HG03558 (cell line): ENCODE measurements around the gene AVL9.
A peak's percentile ranks its signal among the peaks of the same experiment; 100 is the strongest.
"Not testable (repeated sequence)": the region's sequence is repeated elsewhere in the genome, so short reads cannot be mapped to it uniquely, and the experiment has no call there.

Experiments used
- ATAC-seq: cut with Tn5 transposase; IDR thresholded peaks from one replicate; pipeline ENCODE4 v1.9.1; 2021; ENCODE audit warnings: moderate number of reproducible peaks; ENCODE audit not compliant: unreplicated experiment; ENCODE audit errors: extremely low read depth

Gene AVL9

DNA sequence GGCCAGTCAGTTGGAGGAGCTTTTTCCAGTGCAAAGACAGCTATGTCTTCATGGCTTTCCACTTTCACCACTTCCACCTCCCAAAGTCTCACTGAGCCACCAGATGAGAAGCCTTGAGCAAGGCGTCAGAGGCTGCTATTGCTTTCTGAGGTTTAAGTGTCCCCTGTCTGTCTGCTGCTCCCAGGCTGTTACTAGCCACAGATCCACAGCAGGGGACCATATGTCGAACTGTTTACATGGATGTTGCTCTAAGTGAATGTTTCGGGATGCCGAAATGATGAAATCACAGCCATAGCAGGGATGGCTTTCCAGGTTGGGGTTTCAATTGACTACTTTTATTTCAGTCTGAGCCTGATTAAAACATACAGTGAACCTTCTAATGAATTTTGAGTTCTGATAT is 88.5 kb downstream of the AVL9 start:
- no peak for ATAC-seq

DNA sequence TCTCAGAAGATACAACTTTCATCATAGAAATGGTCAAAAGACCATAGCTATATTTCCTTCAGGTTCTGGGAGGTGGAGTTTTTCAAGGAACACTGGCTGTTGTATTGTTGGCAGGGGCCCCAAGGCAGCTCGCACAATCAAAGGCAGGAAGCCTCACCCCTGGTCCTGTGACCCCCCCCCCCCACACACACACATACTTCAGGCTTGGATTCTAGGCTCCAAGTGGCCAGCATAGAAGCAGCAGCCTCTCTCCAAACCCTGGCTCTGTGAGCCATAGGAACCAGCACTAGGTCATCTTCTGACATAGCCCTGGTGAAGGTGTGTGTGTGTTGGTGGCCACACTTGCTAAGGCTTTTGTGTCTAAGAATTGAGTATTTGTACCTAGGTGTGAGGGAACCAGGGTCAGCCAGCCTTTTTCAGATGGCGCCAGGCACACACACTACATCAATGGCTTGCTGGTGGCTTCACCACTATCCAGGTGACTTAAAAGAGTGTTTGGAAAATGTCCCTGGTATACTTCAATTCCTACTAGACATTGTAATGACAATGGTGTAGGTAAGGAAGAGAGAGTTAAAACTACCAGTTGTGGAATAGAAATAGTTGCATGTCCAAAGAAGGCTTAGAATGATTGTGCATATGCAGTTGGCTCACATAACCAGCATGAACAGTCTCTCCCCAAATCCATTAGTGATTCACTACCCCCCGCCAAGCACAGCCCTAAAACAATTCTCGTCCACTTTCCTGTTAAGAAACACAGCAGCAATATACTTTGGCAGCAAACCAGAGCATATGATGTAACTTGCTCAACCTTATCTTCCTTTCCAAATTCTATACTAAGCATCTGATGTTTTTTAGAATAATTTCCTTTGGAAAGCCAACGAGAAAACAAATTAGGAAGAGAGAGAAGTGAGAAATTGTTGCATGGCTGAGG is 91.3 kb downstream of the AVL9 start:
- ATAC-seq = no peak

DNA sequence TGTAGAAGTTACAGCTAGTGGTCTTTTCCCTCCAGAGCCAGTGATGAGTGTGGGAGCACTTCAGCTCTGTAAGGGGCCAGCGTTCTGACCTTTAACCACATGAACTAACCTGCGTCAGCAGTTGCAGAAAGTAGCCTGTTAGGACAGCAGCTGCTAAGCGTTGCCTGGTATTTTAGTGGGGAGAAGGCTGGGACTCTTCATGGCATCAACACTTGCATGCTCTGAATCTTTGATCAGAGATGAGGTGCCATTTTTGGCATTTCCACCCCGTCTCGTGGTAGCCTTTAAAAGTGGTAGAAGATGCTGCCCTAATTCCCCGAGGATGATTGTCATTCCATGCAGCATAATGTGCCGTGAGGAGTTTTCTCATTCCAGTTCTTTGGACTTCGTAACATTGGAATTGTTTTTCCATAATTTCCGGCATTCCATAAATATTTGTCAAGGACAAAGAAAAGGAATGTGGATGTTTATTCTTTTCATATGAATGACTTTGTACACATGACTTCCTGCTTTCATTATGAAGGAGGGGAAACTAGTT is 92.2 kb downstream of the AVL9 start:
- ATAC-seq = no peak

DNA sequence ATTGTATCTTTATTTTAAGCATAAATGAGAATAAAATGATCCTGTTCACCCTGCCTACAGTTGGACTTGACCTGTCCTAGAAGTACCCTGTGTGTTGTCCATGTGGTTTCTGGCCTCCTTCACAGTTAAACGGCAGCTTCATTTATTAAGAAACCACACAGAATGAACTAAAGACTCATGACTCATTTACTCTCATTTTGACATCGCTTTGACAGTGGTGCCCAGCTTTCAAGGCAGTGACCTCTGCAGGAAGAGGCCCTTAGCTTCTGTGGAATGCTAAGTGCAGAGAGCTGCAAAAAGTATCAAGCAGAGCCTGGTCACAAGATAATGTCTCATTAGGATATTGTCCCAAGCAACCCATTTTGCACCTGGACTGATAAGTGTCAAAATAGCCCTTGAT is 93.4 kb downstream of the AVL9 start:
- peak; percentile 74 for ATAC-seq

DNA sequence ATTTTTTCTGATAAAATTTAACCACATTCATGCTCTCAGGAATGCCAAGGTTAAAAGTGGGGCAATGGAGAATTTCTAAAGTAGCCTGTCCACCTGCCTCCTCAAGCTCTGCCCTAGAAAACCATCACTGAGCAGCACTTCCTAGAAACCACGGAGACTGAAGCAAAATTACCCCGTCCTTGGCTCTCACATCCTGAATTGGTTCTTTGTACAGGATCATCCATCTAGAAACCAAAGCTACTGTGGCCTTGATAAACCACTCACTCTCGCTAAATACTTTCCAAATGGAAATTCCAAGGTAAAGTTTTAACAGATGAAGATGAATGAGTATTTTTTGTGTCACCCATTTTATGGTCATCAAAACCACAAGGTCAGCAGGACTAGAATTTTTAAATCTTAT is 96.6 kb downstream of the AVL9 start:
- no peak for ATAC-seq

DNA sequence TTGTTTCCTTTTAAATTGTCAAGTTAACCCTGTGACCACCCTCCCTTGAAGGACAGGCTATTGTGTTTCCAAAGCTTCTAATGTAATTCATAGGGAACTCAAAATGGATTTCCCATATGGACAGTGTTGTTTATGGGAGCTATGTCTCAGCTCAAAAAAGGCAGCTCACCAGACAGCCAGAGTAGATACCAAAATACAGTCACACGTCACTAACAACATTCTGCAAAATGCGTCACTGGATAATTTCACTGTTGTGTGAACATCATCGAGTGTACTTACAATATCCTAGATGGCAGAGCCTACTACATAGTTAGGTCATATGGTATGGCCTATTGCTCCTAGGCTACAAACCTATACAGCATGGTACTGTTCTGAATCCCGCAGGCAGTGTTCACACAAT is 97.4 kb downstream of the AVL9 start:
- ATAC-seq = no peak

DNA sequence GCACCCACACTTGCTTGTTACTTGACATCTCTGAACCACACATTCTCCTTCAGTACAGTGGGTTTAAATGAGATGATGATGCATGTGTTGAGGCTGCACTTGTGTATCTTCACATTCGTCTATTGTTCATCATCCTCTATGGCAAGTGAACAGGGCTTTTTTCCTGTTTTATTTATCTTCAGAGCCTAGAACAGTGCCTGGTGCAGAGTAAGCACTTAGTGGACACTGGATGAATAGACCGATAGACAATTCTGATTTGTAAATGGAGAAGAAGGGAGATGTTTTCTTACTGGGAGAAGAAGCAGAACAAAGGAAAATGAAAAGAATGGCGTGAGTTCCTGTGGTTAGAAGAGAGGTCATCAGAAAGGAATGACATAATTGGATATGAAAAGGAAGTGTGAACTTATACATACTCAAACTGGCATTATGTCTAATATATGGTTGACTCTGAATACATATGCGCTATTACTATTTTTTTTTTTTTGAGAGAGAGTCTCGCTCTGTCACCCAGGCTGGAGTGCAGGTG is 99.7 kb downstream of the AVL9 start:
- no peak for ATAC-seq

DNA sequence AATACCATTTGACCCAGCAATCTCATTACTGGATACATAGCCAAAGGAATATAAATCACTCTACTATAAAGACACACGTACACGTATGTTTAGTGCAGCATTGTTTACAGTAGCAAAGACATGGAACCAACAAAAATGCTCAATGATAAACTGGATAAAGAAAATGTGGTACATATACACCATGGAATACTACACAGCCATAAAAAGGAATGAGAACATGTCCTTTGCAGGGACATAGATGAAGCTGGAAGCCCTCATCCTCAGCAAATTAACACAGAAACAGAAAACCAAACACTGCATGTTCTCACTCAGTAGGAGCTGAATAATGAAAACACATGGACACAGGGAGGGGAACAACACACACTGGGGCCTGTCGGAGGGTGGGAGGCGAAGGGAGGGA is 105.9 kb downstream of the AVL9 start:
- ATAC-seq = not testable (repeated sequence)

DNA sequence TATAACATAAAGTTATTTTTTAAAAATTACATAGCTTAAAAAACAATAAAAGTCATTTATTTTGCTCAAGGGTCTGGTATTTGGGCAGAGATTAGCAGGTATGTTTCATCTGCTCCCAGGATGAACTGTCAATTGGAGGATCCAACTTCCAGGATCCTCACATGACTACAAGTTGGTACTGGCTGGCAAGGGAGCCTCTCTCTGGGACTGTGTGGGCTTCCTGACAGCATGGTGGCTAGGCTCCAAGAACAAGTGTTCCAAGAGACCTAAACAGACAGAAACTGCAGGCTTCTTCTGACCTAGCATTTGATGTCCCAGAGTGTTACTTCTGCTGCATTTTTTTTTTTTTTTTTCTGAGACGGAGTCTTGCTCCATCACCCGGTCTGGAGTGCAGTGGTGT is 107.2 kb downstream of the AVL9 start:
- no peak for ATAC-seq

DNA sequence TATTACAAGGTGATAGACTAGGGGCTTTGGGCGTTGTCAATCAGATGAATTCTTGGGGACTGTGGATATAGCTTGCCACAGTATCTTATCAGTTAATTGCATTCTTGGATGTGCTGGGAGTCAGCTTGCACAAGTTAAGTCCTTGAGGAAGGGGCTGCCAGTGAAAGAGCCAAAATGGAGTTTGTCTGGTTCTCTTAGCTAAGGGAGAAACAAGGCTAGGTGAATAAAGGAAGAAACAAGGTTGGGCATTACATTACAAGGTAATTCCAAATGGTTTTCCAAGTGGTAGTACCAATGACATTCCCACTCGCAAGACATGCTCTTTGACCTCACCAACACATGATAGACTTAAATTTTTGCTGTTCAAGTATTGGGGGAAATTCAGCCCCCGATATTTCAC is 108.2 kb downstream of the AVL9 start:
- ATAC-seq = not testable (repeated sequence)

DNA sequence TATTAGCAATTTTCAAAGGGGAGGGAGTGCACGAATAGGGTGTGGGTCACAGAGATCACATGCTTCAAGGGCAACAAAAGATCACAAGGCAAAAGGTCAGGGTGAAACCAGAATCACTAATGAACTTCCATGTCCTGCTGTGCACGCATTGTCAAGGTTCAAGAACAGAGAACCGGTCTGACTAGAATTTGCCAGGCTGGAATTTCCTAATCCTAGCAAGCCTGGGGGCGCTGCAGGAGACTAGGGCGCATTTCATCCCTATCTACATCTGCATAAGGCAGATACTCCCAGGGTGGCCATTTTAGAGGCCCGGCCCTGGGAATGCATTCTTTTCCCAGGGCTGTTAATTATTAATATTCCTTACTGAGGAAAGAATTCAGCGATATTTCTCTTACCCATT is 108.8 kb downstream of the AVL9 start:
- ATAC-seq = not testable (repeated sequence)

DNA sequence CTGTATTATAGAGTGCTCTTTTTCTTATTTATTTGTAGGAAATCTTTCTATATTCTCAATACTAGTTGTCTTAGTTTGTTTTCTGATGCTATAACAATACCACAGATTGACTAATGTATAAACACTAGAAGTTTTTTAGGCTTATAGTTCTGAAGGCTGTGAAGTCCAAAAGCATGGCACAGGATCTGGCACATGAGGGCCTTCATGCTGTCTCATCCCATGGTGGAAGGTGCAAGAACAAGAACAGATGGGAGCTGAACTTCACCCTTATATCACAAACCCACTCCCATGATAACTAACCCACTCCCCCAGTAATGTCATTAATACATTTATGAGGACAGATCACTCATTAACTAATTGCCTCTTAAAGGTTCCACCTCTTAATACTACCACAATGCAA is 109.7 kb downstream of the AVL9 start:
- no peak for ATAC-seq

DNA sequence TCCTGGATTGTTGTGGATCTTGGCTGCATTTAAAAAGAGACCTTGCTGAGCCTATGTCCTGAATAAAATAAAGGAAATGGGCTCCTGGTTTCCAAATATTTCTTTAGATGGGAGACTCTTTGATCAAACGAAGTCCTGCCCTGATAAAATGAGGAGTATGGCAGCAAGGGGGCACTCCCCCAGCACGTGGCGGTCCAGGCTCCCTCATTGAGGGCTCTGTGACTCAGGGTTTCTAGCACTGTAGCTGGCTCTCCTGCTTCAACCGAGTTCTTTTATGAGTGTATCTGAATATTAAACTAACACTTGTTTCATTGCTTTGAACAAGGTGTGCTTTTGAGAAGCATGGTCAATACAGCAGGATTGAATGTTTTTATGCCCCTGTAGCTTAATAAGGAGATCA is 114.2 kb downstream of the AVL9 start:
- no peak for ATAC-seq

DNA sequence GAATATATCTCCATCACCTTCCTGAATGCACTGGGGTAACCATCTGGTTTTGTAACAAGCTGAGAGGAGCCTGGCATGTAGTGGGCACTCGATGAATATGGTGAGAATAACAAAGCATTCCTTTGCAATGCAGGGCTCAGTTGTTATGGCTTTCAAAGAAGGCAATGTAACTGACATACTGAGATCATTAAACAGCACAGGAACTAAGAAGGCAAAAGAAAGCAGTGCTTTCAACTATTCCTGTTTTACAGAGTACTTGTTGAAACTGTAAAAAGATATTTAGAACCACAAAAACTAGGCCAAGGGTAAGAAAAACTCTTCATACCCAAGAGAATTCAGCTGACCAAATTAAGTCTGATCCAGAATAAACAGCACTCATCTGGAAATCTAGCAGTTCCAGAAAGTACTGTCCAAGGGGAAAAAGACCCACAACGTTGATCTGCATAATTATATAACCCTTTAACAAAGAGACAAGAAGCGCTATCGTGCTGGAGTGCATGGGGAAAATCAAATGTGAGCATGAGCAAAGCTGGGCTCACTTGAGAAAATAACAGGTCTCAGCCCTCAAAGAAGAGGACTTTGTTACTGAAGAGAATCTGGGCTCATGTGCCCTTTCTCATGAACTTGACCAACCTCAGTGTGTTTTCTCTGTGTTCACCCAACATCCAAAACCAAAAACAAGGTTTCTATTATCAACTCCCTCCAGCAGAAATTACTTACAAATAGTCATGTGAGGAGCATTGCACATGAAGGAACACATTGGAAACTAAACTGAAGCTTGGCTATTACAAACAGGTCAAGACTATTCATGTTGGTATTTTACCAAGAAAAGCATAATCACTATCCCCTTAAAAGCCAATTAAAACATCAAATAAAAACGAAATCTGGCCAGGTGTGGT is 116.2 kb downstream of the AVL9 start:
- no peak for ATAC-seq

DNA sequence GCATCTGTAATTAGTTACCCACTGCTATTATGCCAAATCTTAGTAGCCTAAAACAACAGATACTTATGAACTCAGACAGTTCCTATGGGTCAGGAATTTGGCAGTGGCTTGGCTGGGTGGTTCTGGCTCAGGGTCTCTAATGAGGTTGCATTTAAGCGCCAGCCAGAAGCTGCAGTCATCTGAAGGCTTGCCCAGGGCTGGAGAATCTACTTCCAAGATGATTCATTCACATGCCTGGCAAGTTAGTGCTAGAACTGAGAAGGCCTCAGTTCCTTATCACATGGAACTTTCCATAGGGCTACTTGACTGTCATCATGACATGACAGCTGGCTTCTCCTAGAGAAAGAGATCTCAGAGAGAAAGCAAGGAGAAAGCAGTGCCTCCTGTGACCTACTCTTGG is 121.3 kb downstream of the AVL9 start:
- no peak for ATAC-seq

DNA sequence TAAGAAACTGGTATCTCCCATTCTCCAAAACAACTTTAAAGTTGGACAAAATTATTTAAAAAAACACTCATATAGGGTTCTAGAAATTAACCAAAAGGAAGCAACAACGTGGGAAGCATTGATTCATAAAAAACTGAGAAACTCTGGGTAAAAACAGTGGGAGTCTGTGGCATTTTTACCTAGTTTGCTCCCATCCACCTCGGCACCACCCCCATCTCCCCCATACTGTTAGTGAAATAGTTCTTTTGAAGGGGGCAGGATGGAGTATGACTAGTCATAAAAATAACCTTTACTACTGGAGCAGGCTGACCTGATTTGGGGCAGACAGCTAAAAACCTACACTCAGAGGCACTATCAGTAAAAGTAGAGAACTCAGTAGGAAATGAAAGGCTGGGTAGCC is 123.2 kb downstream of the AVL9 start:
- ATAC-seq = no peak

DNA sequence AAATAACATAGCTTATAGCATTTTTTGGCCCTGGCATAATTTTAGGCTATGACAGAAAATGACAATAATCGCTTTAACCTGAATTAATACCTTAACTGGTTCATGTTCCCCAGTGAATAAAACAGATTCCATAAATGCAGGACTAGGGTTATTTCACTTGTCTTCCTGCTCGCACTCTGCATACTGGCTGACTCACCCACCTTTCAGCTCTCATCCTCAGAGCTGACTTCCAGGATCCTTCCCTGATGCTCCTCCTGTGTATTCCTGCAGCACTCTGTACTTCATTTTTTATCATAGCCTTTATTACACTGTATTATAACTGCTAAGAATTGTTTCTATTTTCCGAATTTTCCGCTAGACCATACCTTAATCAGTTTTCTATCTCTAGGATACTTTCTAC is 123.7 kb downstream of the AVL9 start:
- no peak for ATAC-seq

DNA sequence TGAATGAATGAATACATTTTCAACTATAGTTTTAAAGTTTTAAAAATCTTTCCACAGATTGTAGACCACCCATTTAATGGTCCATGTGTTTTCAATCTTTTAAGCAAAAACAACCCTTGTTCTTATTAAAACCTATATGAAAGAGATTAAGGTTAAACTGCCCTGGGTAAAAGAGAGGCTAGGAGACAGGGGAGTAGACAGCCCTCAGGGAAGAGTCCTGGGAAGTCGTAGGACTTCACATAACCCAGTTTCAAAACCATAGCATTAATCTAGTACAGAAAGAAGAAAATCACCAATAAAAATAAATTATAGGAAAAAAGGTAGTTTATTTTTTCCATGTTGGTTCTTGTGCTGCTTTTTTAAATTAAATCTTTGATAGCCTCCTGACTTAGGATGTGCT is 124.1 kb downstream of the AVL9 start:
- not testable (repeated sequence) for ATAC-seq

DNA sequence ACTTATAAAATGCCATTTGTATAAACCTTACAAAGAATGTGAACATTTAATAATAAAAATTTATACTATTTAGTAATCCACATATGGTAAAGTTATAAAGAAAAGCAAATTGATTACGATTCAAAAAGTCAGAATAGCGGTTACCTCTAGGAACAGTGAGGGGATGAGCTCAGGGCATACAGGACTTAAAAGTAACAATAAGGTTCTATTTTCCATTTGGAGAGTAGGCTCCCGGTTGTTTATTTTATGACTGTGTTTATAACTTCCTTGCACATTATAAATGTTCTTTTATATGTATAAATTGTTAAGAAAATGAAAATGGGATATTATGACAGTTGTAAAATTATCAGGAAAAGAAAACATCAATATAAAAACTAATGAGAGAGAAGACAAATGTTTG is 135.7 kb downstream of the AVL9 start:
- no peak for ATAC-seq

DNA sequence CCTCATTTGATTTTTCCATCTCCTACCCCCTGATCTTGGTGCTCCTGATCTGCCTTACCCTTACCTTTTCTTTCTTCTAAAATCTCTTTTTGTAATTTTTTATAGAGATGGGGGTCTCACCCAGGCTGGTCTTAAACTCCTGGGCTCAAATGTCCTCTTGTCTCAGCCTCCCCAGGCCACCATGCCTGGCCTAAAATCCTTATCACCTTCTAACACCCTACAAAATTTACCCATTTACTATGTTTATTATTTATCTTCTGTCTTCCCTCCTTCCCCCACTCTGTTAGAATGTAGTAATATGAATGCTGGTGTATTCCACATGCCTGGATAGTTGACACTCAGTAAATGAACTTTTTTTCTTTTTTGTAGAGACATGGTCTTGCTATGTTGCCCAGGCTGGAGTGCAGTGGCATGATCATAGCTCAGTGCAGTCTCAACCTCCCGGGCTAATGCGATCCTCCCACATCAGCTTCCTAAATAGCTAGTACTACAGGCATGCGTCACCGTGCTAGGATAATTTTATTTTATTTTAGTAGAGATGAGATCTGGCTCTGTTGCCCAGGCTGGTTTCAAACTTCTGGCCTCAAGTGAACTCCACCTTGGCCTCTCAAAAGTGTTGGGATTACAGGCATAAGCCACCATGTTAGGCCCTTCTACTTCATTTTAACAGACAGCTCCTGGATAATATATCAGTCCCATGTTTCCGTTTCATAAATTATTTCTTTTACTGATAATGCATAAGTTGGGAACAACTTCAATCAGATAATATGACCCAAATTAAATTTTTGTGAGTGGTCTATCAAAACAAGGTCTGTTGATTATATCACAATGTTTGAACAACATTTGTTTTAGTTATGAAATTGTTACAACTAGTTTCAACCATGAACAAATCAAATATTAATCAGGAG is 136.6 kb downstream of the AVL9 start:
- not testable (repeated sequence) for ATAC-seq
